Stimulated activated CD4-positive, alpha-beta T cell treated with anti-CD3 and anti-CD28 coated beads, Interleukin-1b, Interleukin-23, amount 100 ng/mL, for 24 hours (primary cell): ENCODE results near the gene CDR2L.
"Not testable (repeated sequence)": the region's sequence is repeated elsewhere in the genome, so short reads cannot be mapped to it uniquely, and the experiment has no call there.

ENCODE experiments used
- DNase-seq, 4 experiments: peaks; one replicate each; pipeline ENCODE4 v3.0.0-alpha.2; 2020; ENCODE audit warnings: low read depth in 4 of 4, low spot score in 1 of 4

The CDR2L gene

GRCh38 chr17:75009139-75009724, 21.8 kb downstream of the CDR2L start:
- DNase-seq: no peak

DNA sequence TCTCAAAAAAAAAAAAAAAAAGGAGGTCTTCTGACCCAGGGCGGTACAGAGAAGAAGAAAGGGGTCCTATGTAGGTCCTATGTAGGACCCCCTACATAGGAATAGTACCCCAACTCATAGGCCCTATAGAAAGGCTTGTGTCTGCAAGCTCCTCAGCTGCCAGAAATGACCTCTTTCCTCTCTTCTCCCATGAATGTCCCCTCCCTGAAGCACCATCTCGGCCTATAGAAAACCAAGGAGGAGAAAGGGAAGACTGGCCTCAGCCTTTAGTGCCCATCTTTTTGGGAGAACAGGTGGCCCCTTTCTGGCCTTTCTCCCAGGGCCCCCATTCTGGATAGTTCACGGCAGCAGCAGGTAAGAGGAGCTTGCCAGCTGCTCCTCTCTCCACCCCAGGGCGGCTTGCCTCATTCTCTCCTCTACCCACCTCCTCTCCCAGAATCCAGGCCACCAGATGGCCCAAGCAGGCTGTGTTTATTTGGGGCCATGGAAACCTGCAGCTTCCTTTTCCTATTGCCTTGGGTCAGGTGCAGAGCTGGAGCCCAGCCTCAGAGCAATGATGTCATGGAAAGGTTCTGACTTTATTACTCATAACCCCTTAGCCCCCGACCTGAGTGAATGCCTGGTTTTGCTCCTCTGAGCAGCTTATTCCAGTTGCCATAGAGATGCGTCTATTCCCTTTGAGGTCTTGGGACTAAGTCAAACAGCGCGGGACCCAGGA, 23.4 kb downstream of the CDR2L start:
- no peak for DNase-seq

GRCh38 chr17:75011401-75012095, 24.1 kb downstream of the CDR2L start:
- no peak for DNase-seq

GRCh38 chr17:75012096-75012345, 24.6 kb downstream of the CDR2L start:
- DNase-seq: no peak

GRCh38 chr17:75012346-75013091, 25.1 kb downstream of the CDR2L start, which contains the start of gene MRPL58:
MRPL58 (plus strand) TSS chr17:75012670; CDS start chr17:75012687, 17 bp downstream.
- peak; percentile 59 to 75 (median 65) for DNase-seq

- no peak for DNase-seq
These were observed 25.7 kb downstream of the CDR2L start for GRCh38 chr17:75013092-75013559.

DNA sequence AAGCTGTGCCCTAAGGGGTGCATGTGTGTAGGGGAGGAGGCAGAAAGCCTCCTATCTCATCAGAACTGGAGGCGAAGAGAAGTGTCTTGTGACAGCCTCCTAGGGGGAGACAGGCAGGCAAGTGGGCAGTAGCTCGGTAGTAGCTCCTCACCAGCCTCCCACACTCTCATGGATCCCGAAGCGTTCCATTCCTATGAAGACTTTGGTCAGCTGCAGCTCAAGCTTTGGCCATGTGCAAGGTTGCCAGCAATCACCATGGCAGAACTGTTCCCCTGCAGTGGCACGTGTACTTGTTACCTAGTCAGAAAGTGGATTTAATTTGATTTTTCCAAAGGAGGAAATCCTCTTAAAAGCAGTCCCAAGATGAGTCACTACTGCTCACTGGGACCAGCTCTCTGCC, 31.7 kb downstream of the CDR2L start:
- no peak for DNase-seq

- DNase-seq: no peak
These were observed 32.3 kb downstream of the CDR2L start for GRCh38 chr17:75019710-75020109.

DNA sequence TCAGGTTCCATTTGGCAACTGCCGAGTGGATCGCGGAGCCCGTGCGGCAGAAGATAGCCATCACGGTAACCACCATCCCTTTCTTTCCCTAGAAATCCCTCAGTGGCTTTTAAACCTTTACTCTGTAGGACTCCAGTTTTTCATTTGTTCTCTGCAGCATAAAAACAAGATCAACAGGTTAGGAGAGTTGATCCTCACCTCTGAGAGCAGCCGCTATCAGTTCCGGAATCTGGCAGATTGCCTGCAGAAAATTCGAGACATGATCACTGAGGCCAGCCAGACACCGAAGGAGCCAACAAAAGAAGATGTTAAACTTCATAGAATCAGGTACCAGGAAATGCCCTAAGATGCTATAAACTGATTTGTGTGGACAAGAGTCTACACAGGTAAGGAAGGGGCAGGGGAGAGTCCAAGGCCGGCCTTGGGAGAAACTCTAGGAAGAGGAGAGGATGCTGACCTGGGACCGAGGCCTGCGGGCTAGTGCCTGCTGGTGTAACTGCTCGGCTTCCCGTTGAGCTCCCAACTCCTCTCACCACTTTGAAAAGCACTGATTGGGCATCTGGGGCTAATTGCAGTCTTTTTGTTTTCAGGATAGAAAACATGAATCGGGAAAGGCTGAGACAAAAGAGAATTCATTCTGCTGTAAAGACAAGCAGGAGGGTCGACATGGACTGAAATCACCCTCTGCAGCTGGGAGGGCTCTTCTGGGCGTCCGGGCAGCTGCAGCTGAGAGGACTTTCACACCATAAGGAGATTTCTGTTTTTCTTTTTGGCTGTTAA, 33.1 kb downstream of the CDR2L start:
- no peak for DNase-seq

DNA sequence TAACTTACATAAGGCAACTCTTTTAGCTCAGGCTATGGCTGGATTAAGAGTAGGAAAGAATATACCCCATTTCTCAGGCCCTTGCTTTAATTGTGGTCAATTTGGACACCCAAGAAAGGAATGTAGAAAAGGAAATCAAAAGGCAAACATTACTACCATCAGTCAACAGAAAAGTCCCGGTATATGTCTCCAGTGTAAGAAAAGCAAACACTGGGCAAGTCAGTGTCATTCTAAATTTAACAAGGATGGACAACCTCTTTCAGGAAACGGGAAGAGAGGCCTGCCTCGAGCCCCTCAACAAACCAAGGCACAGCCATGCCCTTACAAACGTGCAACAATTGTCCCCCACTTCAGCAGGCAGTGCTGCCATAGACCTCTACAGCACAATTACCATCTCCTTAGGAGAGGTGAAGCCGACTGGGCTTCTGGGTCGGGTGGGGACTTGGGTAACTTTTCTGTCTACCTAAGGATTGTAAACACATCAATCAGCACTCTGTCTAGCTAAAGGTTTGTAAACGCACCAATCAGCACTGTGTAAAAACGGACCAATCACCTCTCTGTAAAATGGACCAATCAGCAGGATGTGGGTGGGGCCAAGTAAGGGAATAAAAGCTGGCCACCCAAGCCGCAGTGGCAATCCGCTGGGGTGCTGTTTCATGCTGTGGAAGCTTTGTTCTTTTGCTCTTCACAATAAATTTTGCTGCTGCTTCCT, 37.4 kb downstream of the CDR2L start:
- DNase-seq: no peak

GRCh38 chr17:75025398-75025734, 37.9 kb downstream of the CDR2L start:
- DNase-seq: not testable (repeated sequence)

GRCh38 chr17:75026650-75027049, 39.2 kb downstream of the CDR2L start:
- not testable (repeated sequence) for DNase-seq

- no peak for DNase-seq
These were observed 42.7 kb downstream of the CDR2L start for GRCh38 chr17:75030161-75030560.

GRCh38 chr17:75031972-75032719, 44.7 kb downstream of the CDR2L start:
- DNase-seq: peak in 1 of 4 experiments; percentile 55

GRCh38 chr17:75032720-75033280, 45.4 kb downstream of the CDR2L start:
- no peak for DNase-seq

- peak in 3 of 4 experiments; percentile 93 to 96 (median 95) for DNase-seq
These were observed 46.2 kb downstream of the CDR2L start for GRCh38 chr17:75033346-75034235.

- peak in 3 of 4 experiments; percentile 91 to 94 (median 93) for DNase-seq
These were observed 46.9 kb downstream of the CDR2L start for GRCh38 chr17:75034236-75034908.
